Caco-2 (cell line): ENCODE measurements around the gene MEP1B. TPM values are rescaled to one million over a fixed set of nuclear protein-coding genes. Genes with fewer than 3 reads are reported as not detected.

ENCODE experiments used
- BruUV-seq: library from RNA; stranded (reverse); fragments of 400-500 nt; replicated peaks from 2 replicates; lab custom pipeline; 2021; lab: Mats Ljungman, UMichigan
- CTCF ChIA-PET: fragments of 300-600 bp; sonication (Branson Sonifier 250); formaldehyde crosslinking; loops from one replicate; lab custom pipeline; 2022; ENCODE audit warnings: antibody characterized with exemption; lab: Charles Lee
- POLR2A ChIA-PET: fragments of 300-600 bp; sonication (Branson Sonifier 250); formaldehyde crosslinking; loops from one replicate; lab custom pipeline; 2022; ENCODE audit warnings: antibody characterized with exemption; lab: Charles Lee
- DNase-seq, 2 experiments: peaks; one replicate each; pipeline versions ENCODE4 v3.0.0 to v3.0.0-alpha.2; 2020 to 2022
- H3K27me3 ChIP-seq: replicated peaks from 2 replicates; pipeline ENCODE4 v1.6.0; 2011; ENCODE audit warnings: low read length; ENCODE audit not compliant: control insufficient read depth, insufficient read depth
- H3K36me3 ChIP-seq: 2 replicates; pipeline ENCODE4 v1.5.1; 2011; ENCODE audit warnings: low read length; ENCODE audit not compliant: control insufficient read depth, insufficient read depth
- H3K4me1 ChIP-seq: fragments of 250-450 bp; sonication (Bioruptor Pico); 2 replicates; pipeline ENCODE4 v1.5.1; 2020; ENCODE audit warnings: mild to moderate bottlenecking
- H3K4me3 ChIP-seq: 2 replicates; pipeline ENCODE4 v1.5.1; 2011; ENCODE audit warnings: low read depth, mild to moderate bottlenecking, control low read depth, low read length
- H3K9me3 ChIP-seq: fragments of 250-450 bp; sonication (Bioruptor Pico); 2 replicates; pipeline ENCODE4 v1.5.1; 2020; ENCODE audit warnings: mild to moderate bottlenecking, moderate library complexity
- H3K27ac Mint-ChIP-seq: one replicate; pipeline ENCODE4 v1.8.0; 2022; ENCODE audit warnings: mixed read lengths; ENCODE audit not compliant: unreplicated experiment
- H3K27me3 Mint-ChIP-seq: one replicate; pipeline ENCODE4 v1.8.0; 2022; ENCODE audit warnings: mixed read lengths; ENCODE audit not compliant: insufficient read depth, unreplicated experiment
- H3K36me3 Mint-ChIP-seq: one replicate; pipeline ENCODE4 v1.8.0; 2022; ENCODE audit warnings: mild to moderate bottlenecking, mixed read lengths; ENCODE audit not compliant: insufficient read depth, unreplicated experiment
- H3K4me1 Mint-ChIP-seq: one replicate; pipeline ENCODE4 v1.8.0; 2022; ENCODE audit warnings: low read depth, mixed read lengths; ENCODE audit not compliant: unreplicated experiment
- H3K4me3 Mint-ChIP-seq: one replicate; pipeline ENCODE4 v1.8.0; 2022; ENCODE audit warnings: mild to moderate bottlenecking, moderate library complexity, mixed read lengths; ENCODE audit not compliant: unreplicated experiment
- H3K9me3 Mint-ChIP-seq: one replicate; pipeline ENCODE4 v1.8.0; 2022; ENCODE audit warnings: mixed read lengths; ENCODE audit not compliant: unreplicated experiment
- intact Hi-C: fragments of 100-400 bp; cut with micrococcal nuclease; formaldehyde crosslinking; loops from one replicate; pipeline ENCODE4 v1.10.0; 2022; ENCODE audit not compliant: unreplicated experiment
- total RNA-seq: library from RNA; stranded (reverse); gene quantifications from 2 replicates; pipeline ENCODE4 v1.2.3, GENCODE V29; 2022
- TF ChIP-seq, protein P1 (sequence below), 2 experiments: fragments of 200-600 bp in 1 of 2; IDR thresholded peaks; 1 replicate in 1 of 2; 2 replicates in 1 of 2; pipeline versions ENCODE4 v1.5.1 to v1.8.0; 2011 to 2022; ENCODE audit warnings: antibody characterized with exemption in 1 of 2, control low read depth in 1 of 2, inconsistent platforms in 1 of 2, low read depth in 1 of 2, low read length in 1 of 2, mild to moderate bottlenecking in 1 of 2, moderate library complexity in 1 of 2; ENCODE audit not compliant: insufficient read depth in 1 of 2, severe bottlenecking in 1 of 2, unreplicated experiment in 1 of 2

MEP1B gene
- total RNA-seq, 1 experiment from 2014 or later, result not detected

DNA sequence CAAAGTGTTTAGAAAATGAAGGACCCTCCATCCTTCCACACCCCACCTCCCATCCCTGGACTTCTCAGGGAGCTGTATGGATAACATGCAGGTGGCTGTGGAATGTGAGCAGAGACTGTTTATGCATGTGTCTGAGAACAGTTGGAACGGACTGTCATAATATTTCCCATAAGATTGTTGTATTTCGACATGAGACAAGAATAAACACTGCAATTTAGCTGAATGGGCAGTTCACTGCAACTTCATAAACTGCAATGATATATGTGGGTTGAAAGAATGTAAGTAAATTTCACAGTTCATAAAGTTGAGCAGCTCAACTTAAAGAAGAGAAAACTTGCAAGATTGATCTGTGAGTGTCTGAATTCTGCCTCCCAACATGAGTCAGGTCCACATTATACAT is 74.6 kb downstream of the MEP1B start:
- H3K4me3 ChIP-seq, result no peak overlapping the region
- Mint-ChIP-seq H3K27ac (no peak overlapping the region), H3K36me3 (no peaks in the 10 kb centered on the region), H3K9me3 (no peaks in the 10 kb centered on the region), H3K4me1 (no peaks in the 10 kb centered on the region), H3K27me3 (peaks cover 5% of the 10 kb centered on the region), H3K4me3 (no peak overlapping the region)
- H3K36me3 ChIP-seq, result no peaks in the 10 kb centered on the region
- DNase-seq, result no peak
- ChIA-PET CTCF (no interaction called here), POLR2A (no interaction called here)
- TF ChIP-seq, protein P1, sequence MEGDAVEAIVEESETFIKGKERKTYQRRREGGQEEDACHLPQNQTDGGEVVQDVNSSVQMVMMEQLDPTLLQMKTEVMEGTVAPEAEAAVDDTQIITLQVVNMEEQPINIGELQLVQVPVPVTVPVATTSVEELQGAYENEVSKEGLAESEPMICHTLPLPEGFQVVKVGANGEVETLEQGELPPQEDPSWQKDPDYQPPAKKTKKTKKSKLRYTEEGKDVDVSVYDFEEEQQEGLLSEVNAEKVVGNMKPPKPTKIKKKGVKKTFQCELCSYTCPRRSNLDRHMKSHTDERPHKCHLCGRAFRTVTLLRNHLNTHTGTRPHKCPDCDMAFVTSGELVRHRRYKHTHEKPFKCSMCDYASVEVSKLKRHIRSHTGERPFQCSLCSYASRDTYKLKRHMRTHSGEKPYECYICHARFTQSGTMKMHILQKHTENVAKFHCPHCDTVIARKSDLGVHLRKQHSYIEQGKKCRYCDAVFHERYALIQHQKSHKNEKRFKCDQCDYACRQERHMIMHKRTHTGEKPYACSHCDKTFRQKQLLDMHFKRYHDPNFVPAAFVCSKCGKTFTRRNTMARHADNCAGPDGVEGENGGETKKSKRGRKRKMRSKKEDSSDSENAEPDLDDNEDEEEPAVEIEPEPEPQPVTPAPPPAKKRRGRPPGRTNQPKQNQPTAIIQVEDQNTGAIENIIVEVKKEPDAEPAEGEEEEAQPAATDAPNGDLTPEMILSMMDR (IDR thresholded peaks at IDR 0.05; ENCODE audit: insufficient read depth in 1 of 2, low read depth in 1 of 2, low read length in 1 of 2, severe bottlenecking in 1 of 2, unreplicated experiment in 1 of 2), result no peak
- no TSS peak for BruUV-seq
- H3K27me3 ChIP-seq, result no peaks in the 10 kb centered on the region
- no peaks in the 10 kb centered on the region for H3K4me1 ChIP-seq
- H3K9me3 ChIP-seq, result no peaks in the 10 kb centered on the region
- intact Hi-C loops, result no loop called here

DNA sequence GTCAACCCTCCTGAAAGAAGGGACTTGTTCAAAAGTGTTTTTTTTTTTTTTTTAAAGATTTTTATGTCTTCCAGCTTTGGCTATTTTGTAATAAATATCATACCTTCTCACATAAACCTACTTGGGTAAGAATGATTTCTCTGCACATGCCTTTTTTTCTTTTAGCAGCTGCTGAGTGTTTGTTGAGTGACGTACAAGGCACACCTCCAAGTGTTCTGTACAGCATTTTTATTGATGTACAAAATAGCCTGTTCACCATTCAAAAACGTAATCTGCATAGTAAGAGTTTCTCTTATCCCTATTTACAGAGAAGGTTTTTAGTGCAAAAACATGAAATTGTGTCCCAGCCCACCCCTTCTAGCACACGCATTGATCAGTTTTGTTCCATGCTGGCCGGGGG is 77.6 kb downstream of the MEP1B start:
- TF ChIP-seq, protein P1 (IDR thresholded peaks at IDR 0.05; ENCODE audit: insufficient read depth in 1 of 2, low read depth in 1 of 2, low read length in 1 of 2, severe bottlenecking in 1 of 2, unreplicated experiment in 1 of 2), result no peak
- H3K4me3 Mint-ChIP-seq, result no peak overlapping the region
- Histone ChIP-seq H3K27me3 (no peaks in the 10 kb centered on the region), H3K4me3 (no peak overlapping the region), H3K4me1 (no peaks in the 10 kb centered on the region), H3K9me3 (no peaks in the 10 kb centered on the region), H3K36me3 (no peaks in the 10 kb centered on the region)
- intact Hi-C loops, result no loop called here
- H3K27me3 Mint-ChIP-seq, result peaks cover 5% of the 10 kb centered on the region
- no peaks in the 10 kb centered on the region for H3K4me1 Mint-ChIP-seq
- H3K9me3 Mint-ChIP-seq, result no peaks in the 10 kb centered on the region
- POLR2A ChIA-PET, result no interaction called here
- no peak overlapping the region for H3K27ac Mint-ChIP-seq
- CTCF ChIA-PET, result no interaction called here
- no TSS peak for BruUV-seq
- DNase-seq, result no peak
- no peaks in the 10 kb centered on the region for H3K36me3 Mint-ChIP-seq

Other genes with a start within 250 kb of the MEP1B start
- 19.8 and 21.1 TPM in 2 replicates for gene TRAPPC8, start 246.9 kb upstream of the MEP1B start, total RNA-seq
- 0.39 and 0.61 TPM in 2 replicates for gene RNF125, start 171.2 kb upstream of the MEP1B start, total RNA-seq
- 24.3 and 26.4 TPM in 2 replicates for gene RNF138, start 98.2 kb upstream of the MEP1B start, total RNA-seq